Stimulated activated CD4-positive, alpha-beta T cell treated with anti-CD3 and anti-CD28 coated beads, Interleukin-15, amount 100 ng/mL, for 48 hours (primary cell): ENCODE data around the gene CUX1.

Experiments
- DNase-seq, 2 donors: peaks; one replicate each; pipeline ENCODE4 v3.0.0-alpha.2; 2020; ENCODE audit warnings: low read depth in 2 of 2

The CUX1 gene, protein sequence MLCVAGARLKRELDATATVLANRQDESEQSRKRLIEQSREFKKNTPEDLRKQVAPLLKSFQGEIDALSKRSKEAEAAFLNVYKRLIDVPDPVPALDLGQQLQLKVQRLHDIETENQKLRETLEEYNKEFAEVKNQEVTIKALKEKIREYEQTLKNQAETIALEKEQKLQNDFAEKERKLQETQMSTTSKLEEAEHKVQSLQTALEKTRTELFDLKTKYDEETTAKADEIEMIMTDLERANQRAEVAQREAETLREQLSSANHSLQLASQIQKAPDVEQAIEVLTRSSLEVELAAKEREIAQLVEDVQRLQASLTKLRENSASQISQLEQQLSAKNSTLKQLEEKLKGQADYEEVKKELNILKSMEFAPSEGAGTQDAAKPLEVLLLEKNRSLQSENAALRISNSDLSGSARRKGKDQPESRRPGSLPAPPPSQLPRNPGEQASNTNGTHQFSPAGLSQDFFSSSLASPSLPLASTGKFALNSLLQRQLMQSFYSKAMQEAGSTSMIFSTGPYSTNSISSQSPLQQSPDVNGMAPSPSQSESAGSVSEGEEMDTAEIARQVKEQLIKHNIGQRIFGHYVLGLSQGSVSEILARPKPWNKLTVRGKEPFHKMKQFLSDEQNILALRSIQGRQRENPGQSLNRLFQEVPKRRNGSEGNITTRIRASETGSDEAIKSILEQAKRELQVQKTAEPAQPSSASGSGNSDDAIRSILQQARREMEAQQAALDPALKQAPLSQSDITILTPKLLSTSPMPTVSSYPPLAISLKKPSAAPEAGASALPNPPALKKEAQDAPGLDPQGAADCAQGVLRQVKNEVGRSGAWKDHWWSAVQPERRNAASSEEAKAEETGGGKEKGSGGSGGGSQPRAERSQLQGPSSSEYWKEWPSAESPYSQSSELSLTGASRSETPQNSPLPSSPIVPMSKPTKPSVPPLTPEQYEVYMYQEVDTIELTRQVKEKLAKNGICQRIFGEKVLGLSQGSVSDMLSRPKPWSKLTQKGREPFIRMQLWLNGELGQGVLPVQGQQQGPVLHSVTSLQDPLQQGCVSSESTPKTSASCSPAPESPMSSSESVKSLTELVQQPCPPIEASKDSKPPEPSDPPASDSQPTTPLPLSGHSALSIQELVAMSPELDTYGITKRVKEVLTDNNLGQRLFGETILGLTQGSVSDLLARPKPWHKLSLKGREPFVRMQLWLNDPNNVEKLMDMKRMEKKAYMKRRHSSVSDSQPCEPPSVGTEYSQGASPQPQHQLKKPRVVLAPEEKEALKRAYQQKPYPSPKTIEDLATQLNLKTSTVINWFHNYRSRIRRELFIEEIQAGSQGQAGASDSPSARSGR (N-terminal part only)

GRCh38 chr7:101817471-101818286, at the start of gene CUX1:
Gene CUX1 (plus strand): TSS chr7:101817626. CDS start chr7:101817640, 14 bp downstream.
- no peak for DNase-seq

DNA sequence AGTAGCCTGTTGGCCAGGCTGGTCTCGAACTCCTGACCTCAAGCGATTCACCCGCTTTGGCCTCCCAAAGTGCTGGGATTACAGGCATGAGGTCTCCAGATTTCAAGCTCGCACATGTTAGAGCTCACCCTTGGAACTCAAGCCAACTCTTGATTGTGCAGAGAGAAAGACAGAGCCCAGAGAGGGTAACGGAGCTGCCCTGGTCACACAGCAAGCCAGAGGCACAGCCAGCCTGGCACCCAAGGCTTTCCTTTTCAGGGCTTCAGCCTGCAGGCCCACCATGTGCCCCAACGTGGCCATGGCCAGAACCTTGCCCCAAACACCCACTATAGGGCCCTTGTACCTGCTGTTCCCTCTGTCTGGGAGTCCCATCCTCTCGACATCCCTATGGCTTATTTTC, 49.1 kb upstream of the CUX1 start:
- no peak for DNase-seq

DNA sequence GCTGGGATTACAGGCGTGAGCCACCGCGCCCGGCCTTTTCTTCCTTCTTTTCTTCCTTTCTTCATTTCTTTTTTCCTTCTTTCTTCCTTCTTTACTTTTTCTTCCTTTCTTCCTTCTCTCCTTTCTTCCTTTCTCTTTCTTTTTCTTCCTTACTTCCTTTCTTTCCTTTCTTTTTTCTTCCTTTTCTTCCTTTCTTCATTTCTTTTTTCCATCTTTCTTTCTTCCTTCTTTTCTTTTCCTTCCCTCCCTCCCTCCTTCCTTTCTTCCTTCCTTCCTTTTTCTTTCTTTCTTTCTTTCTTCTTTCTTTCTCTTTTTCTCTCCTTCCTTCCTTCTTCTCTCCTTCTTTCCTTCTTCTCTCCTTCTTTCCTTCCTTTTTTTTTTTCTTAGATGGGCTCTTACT, 47.0 kb upstream of the CUX1 start:
- no peak for DNase-seq

GRCh38 chr7:101772508-101773211, 44.8 kb upstream of the CUX1 start:
- DNase-seq = no peak

- DNase-seq = no peak
Measured at GRCh38 chr7:101775181-101775580, 42.2 kb upstream of the CUX1 start.

GRCh38 chr7:101778026-101778580, 39.3 kb upstream of the CUX1 start:
- no peak for DNase-seq

GRCh38 chr7:101779267-101779666, 38.2 kb upstream of the CUX1 start:
- DNase-seq = no peak

DNA sequence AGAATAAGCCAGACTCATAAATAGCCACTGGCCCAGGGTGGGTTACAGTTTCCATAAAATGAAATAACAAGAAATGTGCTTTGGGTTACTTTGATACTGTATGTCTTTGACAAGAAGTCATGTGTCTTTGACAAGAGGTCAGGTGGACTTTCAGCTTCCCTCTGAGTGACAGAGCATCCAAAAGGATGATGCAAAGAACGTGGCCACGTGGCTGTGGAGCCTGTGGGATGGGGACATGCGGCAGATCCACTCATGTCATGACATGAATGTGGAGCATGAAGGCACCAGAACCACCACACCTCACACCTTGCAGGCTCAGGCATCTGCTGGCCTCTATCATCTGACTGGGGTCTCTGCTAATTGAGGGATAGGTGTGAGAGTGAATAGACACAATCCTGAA, 37.1 kb upstream of the CUX1 start:
- no peak for DNase-seq

DNA sequence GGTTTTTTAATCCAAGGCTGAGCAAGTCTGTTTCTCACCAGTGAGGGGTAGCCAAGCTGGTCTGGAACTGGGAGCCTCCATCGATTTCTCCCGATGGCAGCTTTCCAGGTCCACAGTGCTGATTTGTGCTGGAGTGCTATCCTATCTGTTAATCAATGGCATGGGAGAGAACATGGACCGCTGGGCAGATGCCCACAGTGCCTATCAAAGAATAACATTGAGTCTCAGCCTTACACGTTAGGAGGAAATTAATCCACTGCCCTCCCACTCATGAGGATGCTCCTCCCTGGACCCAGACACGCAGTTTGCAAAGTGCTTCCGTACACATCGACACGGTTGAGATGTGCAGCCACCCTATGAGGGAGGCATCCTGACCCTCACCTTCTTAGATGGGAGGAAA, 36.0 kb upstream of the CUX1 start:
- no peak for DNase-seq

DNA sequence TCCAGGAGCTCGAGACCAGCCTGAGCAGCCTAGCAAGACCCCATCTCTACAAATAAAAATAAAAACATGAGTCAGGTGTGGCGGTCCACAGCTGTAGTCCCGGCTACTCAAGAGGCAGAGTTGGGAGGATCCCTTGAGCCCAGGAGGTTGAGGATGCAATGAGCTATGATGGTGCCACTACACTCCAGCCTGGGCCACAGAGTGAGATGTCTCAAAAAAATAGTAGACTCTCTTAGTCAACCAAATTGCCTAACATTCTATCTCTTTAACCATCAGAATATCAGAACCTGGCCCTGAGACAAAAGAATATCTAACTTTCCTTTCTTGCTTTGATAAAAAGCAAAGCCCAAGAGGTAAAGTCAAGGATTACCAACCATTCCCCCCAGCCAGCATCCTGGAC, 35.0 kb upstream of the CUX1 start:
- DNase-seq = no peak

GRCh38 chr7:101782896-101783295, 34.5 kb upstream of the CUX1 start:
- DNase-seq = no peak

DNA sequence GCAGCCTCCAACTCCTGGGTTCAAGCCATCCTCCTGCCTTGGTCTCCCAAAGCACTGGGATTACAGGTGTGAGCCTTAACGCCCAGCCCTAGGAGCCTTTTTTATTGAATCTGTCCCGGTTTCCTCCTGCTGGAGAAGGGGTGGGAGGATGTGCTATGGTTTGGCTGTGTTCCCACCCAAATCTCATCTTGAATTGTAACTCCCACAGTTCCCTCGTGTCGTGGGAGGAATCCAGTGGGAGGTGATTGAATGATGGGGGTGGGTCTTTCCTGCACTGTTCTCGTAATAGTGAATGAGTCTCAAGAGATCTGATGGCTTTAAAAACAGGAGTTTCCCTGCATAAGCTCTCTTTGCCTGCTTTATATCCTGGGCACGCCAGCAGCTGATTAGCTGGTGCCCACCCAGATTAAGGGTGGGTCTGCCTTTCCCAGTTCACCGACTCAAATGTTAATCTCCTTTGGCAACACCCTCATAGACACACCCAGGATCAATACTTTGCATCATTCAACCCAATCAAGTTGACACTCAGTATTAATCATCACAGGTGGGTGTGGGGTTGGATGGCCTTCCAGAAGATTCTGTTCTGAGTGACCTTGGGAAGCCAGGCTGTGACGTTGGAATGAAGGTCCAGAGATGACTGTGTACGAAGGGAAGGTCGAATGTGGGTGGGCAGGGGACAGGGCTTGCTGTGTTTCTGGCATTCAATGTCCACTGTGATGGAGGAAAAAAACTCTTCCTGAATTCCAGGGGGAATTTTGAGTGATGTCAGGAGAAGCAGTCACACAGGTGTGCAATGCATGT, 33.8 kb upstream of the CUX1 start:
- no peak for DNase-seq

DNA sequence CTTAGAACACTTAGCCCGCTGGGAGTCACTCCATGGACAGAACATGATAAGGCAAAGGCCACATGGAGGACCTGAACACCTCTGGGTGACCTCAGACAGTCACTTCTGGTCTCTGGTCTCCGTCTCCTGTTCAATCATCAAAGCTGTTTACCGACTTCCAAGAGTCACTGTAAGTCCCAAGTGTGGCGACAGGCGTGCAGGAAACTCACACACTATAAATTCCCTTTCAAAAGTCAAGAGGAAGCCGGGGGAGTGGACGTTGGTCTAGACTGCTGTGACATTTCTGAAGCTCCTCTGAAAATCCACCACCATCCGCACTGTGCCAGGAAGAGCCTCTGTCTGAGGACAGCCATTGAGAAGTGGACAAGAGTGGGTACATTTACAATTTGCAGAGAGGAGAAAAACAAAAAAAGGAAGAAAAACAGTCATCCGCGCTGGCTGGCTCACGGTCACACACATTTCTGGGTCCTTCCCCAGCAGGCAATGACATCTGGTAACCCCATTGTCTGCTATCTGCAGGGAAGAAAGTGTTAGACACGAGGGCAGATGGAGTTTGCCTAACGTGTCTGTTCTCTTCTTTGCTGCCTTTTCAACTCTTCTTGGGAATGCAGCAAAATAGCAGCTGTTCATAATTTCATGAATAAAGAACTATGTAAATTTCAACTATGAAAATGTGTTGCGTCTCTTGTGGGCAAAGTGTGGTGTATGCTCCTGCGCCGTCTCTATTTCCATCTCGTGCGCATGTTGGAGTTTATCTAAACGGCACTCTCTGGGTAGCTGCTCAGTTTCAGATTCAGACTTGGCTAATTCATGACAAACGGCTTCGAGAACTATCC, 32.9 kb upstream of the CUX1 start:
- DNase-seq = no peak

- no peak for DNase-seq
Measured at GRCh38 chr7:101787864-101788263, 29.6 kb upstream of the CUX1 start.

- no peak for DNase-seq
Measured at GRCh38 chr7:101788517-101788916, 28.9 kb upstream of the CUX1 start.

DNA sequence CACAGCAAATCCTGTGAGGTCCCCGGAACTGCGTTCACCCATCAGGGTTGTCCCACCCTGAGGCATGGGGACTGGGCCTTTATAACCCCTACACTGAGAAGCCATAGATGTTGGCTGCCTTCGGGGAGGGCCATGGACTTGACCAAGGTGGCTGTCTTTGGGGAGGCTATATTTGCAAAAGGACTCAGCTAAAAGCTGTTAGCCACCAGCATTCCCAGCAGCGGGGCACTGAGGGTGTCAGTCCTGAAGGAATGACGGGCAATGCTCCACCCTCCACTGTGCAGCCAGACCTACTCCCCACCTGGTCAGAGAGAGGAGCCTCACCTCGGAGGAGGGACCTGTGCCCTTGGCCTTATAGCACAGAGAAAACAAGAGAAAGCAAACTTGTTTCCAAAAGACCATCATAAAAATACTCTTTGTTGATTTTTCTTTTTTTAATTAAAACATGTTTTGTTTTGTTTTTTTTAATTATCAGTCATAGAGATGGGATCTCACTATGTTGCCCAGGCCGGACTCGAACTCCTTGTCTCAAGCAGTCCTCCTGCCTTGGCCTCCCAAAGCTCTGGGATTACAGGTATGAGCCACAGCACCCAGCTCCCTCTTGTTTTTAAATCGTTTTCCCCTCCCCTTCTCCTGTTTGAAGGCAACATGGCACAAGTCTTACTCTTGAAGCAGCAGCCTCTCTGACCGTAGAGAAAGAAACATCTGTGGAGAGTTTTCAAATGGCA, 26.7 kb upstream of the CUX1 start:
- DNase-seq = no peak

GRCh38 chr7:101792051-101792681, 25.3 kb upstream of the CUX1 start:
- no peak for DNase-seq
